GM12891 (cell line): ENCODE results near the gene GPD1.

Experiments
- PAX5 ChIP-seq: IDR thresholded peaks from 2 replicates; pipeline ENCODE4 v1.6.1; 2011; ENCODE audit warnings: low read length, moderate library complexity, mild to moderate bottlenecking; ENCODE audit not compliant: insufficient read depth, severe bottlenecking
- POLR2A ChIP-seq: IDR thresholded peaks from 2 replicates; pipeline ENCODE4 v1.6.1; 2011; ENCODE audit warnings: low read depth, low read length, control low read depth
- POLR2AphosphoS5 ChIP-seq: IDR thresholded peaks from 2 replicates; pipeline ENCODE4 v1.6.1; 2011; ENCODE audit warnings: low read depth, low read length, control low read depth
- SPI1 ChIP-seq: IDR thresholded peaks from 2 replicates; pipeline ENCODE4 v1.6.1; 2011; ENCODE audit warnings: low read depth, low read length, control low read depth
- TAF1 ChIP-seq: IDR thresholded peaks from 2 replicates; pipeline ENCODE4 v1.6.1; 2011; ENCODE audit warnings: low read depth, low read length, control low read depth

DNA sequence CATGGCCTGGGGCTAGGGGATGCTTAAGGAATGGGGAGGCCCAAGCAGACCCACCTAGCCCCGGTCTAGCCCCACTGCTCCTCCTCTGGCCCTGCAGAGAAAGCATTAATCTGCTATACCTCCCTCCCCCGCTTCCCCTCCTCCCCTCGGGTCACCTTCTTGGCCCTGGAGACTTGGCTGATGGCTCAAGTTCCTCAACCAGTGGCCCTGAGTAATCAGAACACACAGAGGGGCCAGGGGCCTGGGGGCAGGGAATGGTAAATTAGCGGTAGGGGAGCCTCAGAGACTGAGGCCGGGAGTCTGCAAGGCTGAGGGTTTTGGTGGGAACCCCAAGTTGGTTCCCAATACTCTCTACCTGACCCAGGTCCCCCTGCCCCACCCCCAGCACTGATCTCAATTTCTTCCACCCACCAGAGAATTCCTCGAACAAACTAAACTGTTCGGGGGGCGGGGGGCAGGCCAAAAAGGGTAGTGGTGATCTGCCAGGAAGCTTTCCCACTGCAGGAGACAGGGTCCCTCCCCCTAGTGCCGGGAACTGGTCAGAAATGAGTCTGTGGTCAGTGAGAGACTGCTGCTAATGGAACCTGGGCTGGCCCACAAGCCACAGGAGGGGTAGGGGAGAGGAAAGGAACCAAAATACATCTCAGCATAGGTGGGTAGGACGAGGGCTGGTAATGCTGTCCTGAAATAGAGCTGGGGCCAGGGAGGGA, 31.5 kb upstream of the GPD1 start:
- TF ChIP-seq POLR2AphosphoS5 = no peak
- no peak for TF ChIP-seq POLR2A
- no peak for TF ChIP-seq TAF1
- no peak for TF ChIP-seq PAX5
- TF ChIP-seq SPI1 = no peak
